GM21717 (cell line): ENCODE results near the gene PACSIN2.

Source experiments
- ATAC-seq: cut with Tn5 transposase; IDR thresholded peaks from one replicate; pipeline ENCODE4 v1.9.1; 2021; ENCODE audit warnings: mild to moderate bottlenecking, moderate library complexity; ENCODE audit not compliant: unreplicated experiment

The PACSIN2 gene

GRCh38 chr22:42887523-42888507 lies 127.1 kb downstream of the PACSIN2 start:
- ATAC-seq, result no peak

DNA sequence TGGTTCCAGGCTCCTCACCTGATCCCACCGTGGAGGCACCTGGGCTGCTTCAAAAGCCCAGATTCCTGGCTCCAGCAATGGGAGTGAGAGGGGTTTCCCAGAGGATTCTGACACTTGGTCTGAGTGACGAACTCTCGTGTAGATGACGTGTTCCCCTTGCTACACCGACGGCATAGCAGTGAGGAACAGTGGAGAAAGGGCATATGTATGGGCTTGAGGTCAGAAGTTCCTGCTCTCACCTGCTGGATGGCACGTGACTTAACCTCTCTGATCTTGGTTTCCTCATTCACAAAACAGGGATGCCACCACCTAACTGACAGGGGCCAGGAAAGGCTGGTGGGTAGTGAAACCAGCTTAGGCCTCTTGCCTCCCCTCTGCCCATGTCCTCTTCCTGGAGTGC lies 127.8 kb downstream of the PACSIN2 start:
- ATAC-seq, result no peak

DNA sequence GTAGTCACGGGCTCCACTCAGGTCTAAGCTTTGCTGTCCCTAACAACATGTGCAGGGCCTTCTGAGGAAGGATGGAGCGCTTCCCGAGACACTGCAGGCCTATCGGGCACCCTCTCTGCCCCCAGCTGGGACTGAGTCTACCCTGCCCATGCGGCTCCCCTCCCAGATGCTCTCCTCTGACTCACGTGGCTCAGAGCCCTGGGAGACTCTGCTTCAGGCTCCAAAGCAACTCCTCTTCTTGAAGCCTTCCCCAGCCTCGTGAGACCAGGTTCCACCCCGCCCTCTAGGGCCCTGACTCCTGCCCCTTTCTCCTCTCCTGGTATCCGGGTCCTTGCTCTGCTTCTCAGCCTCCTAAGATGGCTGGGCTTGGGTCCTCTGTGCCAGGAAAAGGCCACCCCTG lies 129.5 kb downstream of the PACSIN2 start:
- no peak for ATAC-seq

DNA sequence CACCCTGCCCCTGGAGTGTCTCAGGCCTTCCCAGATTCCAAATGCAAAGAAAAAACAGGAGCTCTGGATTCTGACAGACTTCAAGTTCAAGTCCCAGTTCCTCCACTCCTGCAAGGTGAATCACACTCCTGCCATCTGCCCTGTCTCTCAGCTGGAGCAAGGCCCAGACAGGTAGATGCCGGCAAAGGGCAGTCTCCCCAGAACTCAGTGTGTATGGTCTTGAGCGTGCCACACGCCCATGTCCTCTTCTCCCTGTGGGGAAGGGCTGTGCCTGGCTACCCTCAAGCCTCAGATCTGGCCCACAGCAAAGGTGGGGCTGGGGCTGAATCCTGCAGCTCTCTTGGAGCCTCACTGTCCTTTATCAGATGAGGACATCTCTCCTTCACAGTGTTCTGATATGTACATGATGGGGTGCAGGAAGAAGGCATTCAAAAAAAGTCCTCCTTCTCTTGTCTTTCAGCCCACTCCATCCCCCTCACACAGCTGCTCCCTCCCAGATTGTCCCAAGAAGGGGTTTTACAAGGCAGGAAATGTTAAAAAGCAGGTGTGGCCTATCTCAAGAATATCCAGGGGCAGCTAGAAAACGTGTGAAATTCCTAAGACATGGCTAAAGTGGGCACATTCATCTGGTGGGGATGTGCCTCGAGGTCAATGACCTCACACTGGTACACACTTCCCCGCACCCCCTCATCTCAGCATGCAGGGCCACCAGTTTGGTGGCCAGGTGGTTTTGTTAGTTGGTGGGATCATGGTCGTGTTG lies 130.2 kb downstream of the PACSIN2 start:
- ATAC-seq, result no peak

- ATAC-seq, result no peak
These were observed 131.0 kb downstream of the PACSIN2 start for GRCh38 chr22:42883970-42884369.

- ATAC-seq, result no peak
These were observed 131.8 kb downstream of the PACSIN2 start for GRCh38 chr22:42883121-42883520.

- no peak for ATAC-seq
These were observed 132.8 kb downstream of the PACSIN2 start for GRCh38 chr22:42881982-42882656.

DNA sequence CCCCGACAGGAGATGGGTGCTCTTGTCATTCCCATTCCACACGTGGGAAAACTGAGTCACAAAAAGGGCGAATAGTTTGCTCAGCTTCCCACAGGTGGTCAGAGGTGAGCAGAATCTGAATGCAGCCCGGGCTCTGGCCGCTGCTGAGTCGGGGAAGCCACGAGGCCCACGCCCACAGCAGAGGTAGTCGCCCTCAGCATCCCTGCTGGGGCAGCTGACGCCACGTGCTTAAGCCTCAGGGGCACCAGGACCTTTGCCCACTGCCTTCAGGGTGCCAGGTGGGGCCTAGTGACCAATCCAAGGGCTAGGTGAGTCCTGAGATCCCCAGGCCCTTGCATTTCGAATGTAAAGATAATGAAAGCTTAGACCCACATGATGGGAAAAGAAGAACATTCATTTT lies 133.7 kb downstream of the PACSIN2 start:
- no peak for ATAC-seq

- no peak for ATAC-seq
These were observed 134.1 kb downstream of the PACSIN2 start for GRCh38 chr22:42880815-42881214.

GRCh38 chr22:42879371-42880021 lies 135.5 kb downstream of the PACSIN2 start:
- no peak for ATAC-seq

DNA sequence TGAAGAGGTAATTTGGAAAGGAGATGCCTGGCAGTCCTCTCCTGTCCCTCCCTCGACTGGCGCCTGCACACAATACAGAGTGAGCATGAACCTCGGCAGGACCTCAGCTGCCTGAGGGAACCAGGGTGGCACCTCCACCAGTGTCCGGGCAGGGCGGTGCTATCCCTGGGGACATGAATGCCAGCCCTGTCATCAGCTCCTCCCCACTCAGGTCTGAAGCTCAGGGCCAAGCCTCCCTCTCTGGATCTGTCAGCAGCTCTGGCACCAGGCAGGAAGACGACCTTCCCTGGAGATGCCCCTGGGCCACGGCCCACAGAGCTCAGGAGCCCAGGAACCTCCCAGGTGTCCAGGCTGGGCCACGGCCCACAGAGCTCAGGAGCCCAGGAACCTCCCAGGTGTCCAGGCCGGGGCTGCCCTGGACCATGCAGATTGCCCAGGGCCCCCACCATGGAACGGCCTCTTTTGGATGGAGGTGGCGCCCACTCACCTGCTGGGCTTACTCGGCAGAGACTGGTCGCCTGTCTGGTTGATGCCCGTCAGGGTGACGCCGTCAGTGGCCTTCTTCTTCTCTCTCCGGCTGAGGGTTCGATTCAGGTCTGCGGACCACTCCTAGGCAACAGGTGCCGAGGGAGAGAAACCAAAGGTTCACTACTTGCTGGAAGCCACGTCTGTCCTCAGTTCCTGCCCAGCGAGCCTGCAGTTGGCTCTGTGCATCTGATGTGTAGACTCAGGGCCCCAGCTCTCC lies 136.2 kb downstream of the PACSIN2 start:
- no peak for ATAC-seq

- ATAC-seq, result no peak
These were observed 137.2 kb downstream of the PACSIN2 start for GRCh38 chr22:42877597-42878340.

GRCh38 chr22:42877158-42877557 lies 137.8 kb downstream of the PACSIN2 start:
- ATAC-seq, result no peak

GRCh38 chr22:42876041-42876440 lies 138.9 kb downstream of the PACSIN2 start:
- ATAC-seq, result no peak

- no peak for ATAC-seq
These were observed 140.9 kb downstream of the PACSIN2 start for GRCh38 chr22:42874010-42874409.

DNA sequence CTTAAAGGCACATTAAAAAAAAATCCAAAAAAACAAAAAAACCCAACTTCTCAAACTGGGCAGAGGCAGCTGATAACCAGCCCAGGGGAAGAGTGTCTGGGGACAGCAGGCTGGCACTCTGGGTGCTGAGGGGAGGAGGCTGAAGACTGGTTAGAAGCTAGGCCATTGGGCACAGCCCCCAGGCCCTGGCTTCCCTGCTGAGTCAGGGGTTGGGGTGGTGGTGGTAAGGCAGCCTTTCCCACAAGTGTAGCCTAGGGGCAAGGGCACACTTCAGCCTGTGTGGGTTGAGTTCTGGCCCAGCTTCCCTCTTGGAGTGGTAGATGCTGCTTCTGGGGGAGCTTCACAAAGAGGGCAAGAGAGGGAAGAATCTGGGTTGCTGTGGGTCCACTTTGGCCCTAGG lies 141.6 kb downstream of the PACSIN2 start:
- ATAC-seq, result no peak

DNA sequence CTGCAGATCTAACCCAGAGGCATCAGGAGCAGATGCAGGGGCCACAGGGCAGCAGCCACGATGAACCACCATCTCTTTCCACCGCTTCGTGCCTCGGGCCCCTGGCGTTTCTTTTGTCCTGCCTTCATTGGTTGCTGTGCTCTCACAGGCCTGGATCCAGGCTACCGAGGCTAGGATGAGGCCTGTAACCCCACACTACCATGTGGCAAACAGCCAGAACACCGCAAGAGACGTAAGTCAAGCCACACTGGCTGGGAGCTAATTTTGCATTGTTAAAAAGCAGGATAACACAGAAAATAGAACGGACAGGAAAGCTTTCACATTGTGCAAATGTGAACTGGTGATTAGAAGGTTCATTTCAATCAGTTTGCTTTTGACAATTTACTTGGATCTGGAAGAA lies 142.1 kb downstream of the PACSIN2 start:
- ATAC-seq, result no peak

DNA sequence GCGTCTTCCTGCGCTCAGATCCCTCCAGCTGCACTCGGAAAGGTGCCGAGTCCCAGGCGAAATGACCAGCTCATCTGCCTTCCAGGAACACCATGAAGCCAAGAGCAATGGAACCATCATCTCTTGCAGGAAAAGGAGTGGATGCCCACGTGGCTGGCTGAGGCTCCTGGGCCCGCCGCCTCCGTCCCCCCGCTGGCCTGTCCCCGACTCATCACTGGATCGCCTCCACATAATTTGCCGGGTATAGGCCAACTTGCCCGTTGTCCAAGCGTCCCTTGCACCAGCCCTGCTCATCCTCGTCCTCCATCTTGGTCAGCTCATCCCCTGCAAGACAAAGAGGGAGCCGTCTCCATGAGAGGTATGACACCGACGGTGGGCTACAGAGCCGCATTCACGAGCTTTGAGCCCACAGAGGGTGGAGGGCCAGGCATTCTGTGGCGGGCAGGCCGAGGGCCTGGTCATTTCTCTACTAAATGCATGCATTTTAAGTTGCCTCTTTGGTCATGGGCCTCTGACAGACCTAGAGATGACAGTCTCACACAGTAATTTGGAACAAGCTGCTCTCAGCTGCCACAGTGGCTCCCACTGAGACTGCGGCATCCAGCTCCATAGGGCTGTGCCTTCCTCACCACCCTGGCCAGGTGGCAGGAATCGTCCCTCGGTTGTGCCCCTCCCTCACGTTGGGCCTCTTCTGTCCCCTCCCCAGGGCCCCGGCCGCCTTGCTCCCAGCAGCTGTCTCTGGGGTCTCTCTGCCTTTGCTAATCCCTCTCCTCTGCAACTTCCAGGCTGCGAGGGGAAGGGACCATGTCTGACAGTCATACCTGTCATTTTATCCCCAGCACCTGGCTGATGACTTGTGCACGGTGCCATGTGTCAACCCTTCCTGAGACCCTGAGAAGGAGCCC lies 143.6 kb downstream of the PACSIN2 start:
- no peak for ATAC-seq
